ENCODE measurements around the gene SKP2. TPM values are rescaled to one million over a fixed set of nuclear protein-coding genes. Genes with fewer than 3 reads are reported as not detected.

SKP2 gene
- total RNA-seq, 1 donor from 2014 or later: 41.3 TPM

DNA sequence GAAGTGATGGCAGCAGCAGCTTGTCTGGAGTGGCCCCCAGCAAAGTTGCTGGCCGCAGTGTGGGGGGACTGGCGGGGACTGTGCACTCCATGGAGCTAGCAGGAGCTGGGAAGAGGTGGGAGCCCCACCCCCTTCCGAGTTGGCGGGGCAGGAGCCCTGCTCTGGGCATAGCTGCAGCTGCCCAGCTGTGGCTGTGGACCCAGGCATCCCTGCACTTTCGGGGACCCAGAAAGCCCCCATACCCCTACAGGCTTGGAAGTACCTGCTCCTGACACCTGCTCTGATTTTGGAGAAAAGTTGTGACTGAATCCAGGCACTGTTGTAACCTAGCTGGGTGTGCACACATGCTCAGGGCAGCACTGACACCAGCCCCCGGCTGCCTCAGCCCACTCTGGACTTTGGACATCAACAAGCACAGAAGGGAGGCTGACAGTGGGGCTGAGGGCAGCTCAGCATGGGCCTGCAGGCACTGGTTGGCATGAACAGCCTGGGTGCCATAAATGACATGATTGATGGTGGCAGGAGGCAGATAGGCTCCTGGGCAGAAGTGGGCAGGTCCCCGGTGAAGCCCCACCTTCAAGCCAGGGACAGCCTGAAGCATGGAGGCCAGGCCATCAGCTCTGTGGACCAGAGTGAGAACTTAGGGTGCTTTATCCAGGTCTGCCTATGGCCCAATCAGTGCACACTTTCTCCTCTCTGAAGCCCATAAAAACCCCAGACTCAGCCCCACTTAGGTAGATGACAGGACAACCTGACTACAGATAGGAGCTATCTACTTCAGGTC, 12.8 kb upstream of the SKP2 start:
- Mint-ChIP-seq H3K4me3 (ENCODE audit: unreplicated experiment) (no peak overlapping the region), H3K27me3 (ENCODE audit: unreplicated experiment) (peaks cover 6% of the 10 kb centered on the region), H3K36me3 (ENCODE audit: low read depth, unreplicated experiment) (peaks cover 20% of the 10 kb centered on the region), H3K27ac (ENCODE audit: unreplicated experiment) (no peak overlapping the region), H3K9me3 (ENCODE audit: unreplicated experiment) (no peaks in the 10 kb centered on the region), H3K4me1 (ENCODE audit: unreplicated experiment) (no peaks in the 10 kb centered on the region)
- TF ChIP-seq, protein P1, sequence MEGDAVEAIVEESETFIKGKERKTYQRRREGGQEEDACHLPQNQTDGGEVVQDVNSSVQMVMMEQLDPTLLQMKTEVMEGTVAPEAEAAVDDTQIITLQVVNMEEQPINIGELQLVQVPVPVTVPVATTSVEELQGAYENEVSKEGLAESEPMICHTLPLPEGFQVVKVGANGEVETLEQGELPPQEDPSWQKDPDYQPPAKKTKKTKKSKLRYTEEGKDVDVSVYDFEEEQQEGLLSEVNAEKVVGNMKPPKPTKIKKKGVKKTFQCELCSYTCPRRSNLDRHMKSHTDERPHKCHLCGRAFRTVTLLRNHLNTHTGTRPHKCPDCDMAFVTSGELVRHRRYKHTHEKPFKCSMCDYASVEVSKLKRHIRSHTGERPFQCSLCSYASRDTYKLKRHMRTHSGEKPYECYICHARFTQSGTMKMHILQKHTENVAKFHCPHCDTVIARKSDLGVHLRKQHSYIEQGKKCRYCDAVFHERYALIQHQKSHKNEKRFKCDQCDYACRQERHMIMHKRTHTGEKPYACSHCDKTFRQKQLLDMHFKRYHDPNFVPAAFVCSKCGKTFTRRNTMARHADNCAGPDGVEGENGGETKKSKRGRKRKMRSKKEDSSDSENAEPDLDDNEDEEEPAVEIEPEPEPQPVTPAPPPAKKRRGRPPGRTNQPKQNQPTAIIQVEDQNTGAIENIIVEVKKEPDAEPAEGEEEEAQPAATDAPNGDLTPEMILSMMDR (IDR thresholded peaks at IDR 0.05; ENCODE audit: unreplicated experiment): no peak
- no peak for DNase-seq (ENCODE audit: low spot score)

DNA sequence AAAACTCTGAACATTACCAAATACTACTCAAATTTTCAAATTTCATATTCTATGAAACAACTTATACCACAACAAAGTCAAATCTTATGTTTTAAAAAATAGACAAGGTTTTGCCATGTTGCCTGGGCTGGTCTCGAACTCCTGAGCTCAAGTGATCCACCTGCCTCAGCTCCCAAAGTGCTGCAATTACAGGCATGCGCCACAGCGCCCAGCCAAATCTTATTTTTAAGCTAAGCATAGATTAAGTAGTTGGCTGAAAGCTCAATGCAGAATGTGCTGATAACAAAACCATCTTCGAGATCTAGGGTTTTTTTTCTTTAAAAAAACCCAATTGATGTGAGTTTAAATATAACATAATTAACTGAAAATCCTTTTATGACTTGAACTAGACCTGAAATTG, 6.6 kb upstream of the SKP2 start:
- no peak overlapping the region for H3K4me3 Mint-ChIP-seq (ENCODE audit: unreplicated experiment)
- H3K9me3 Mint-ChIP-seq (ENCODE audit: unreplicated experiment): no peaks in the 10 kb centered on the region
- no peaks in the 10 kb centered on the region for H3K27me3 Mint-ChIP-seq (ENCODE audit: unreplicated experiment)
- H3K27ac Mint-ChIP-seq (ENCODE audit: unreplicated experiment): no peak overlapping the region
- TF ChIP-seq, protein P1 (IDR thresholded peaks at IDR 0.05; ENCODE audit: unreplicated experiment): no peak
- DNase-seq (ENCODE audit: low spot score): no peak
- no peaks in the 10 kb centered on the region for H3K4me1 Mint-ChIP-seq (ENCODE audit: unreplicated experiment)
- H3K36me3 Mint-ChIP-seq (ENCODE audit: low read depth, unreplicated experiment): peaks cover 4% of the 10 kb centered on the region

DNA sequence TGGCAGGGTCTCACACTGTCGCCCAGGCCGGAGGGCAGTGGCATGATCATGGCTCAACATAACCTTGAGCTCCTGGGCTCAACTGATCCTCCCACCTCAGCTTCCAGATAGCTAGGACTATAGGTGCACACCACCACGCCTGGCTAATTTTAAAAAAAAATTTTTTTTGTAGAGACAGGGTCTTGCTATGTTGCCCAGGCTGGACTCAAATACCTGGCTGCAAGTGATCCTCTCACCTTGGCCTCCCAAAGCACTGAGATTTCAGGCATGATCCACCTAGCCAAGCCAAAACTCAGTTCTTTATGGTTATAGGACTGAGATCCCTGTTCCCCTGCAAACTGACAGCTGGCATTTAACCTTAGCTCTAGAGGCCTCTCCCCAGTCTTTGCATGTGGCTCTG, 5.5 kb upstream of the SKP2 start:
- no peak overlapping the region for H3K27ac Mint-ChIP-seq (ENCODE audit: unreplicated experiment)
- H3K4me1 Mint-ChIP-seq (ENCODE audit: unreplicated experiment): no peaks in the 10 kb centered on the region
- no peaks in the 10 kb centered on the region for H3K27me3 Mint-ChIP-seq (ENCODE audit: unreplicated experiment)
- no peak for DNase-seq (ENCODE audit: low spot score)
- H3K9me3 Mint-ChIP-seq (ENCODE audit: unreplicated experiment): no peaks in the 10 kb centered on the region
- no peak overlapping the region for H3K4me3 Mint-ChIP-seq (ENCODE audit: unreplicated experiment)
- TF ChIP-seq, protein P1 (IDR thresholded peaks at IDR 0.05; ENCODE audit: unreplicated experiment): no peak
- H3K36me3 Mint-ChIP-seq (ENCODE audit: low read depth, unreplicated experiment): no peaks in the 10 kb centered on the region

DNA sequence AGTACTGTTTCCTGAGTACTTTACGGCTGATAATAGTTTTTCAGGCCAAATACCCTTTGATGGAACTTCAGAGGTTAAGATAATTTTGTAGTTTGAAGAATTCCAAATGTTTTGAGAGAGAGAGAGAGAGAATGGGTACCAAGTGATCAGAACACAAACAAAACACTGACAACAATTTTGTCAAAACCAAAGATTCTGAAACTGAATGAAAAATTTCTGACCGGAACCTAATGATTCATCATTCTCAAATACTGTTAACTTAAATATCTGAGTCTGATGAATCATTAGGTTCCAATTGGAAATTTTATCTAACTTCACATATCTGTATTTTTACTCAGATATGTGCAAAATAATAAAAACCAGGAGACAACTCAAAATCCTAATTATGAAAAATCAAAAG, 4.2 kb upstream of the SKP2 start:
- H3K27ac Mint-ChIP-seq (ENCODE audit: unreplicated experiment): no peak overlapping the region
- no peak overlapping the region for H3K4me3 Mint-ChIP-seq (ENCODE audit: unreplicated experiment)
- no peaks in the 10 kb centered on the region for H3K36me3 Mint-ChIP-seq (ENCODE audit: low read depth, unreplicated experiment)
- DNase-seq (ENCODE audit: low spot score): no peak
- no peaks in the 10 kb centered on the region for H3K27me3 Mint-ChIP-seq (ENCODE audit: unreplicated experiment)
- H3K9me3 Mint-ChIP-seq (ENCODE audit: unreplicated experiment): no peaks in the 10 kb centered on the region
- TF ChIP-seq, protein P1 (IDR thresholded peaks at IDR 0.05; ENCODE audit: unreplicated experiment): no peak
- peaks cover 7% of the 10 kb centered on the region for H3K4me1 Mint-ChIP-seq (ENCODE audit: unreplicated experiment)

DNA sequence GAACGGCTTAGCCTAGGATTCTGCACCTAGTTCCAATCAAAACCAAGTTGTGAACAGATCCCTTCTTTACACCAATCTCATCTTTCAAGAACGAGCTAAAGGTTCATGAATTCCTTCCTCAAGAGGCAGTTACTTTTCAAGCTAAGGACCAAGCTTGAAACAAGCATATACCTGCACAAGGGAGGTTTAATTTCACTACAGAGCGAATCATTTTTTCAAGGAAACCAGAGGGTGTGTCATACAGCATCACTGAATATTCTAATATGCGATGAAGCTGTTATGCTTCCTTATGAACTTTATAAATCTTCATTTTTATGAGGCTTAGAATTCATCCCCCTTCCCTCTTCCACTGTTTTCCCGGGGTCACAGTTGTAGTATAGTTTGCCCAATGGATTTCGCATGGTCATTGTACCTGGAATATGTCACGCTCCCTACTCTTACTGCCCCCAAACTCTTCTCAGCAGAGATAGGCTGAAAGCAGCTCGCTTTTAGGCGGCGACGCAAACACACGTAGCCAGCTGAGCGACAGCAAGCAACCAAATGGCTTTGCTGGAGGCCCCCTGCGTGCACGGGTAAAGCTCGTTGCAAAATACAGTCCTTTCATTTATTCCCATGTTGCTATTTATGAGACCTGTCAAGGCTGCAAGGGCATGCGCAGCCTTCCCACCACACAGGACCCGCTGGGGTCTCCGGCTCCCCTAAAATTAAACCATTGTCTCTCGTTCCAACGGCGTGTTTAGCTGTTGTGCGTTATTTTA, 1.1 kb upstream of the SKP2 start:
- peaks cover 2% of the 10 kb centered on the region for H3K27me3 Mint-ChIP-seq (ENCODE audit: unreplicated experiment)
- no peak overlapping the region for H3K27ac Mint-ChIP-seq (ENCODE audit: unreplicated experiment)
- H3K9me3 Mint-ChIP-seq (ENCODE audit: unreplicated experiment): no peaks in the 10 kb centered on the region
- peaks cover 16% of the 10 kb centered on the region for H3K4me1 Mint-ChIP-seq (ENCODE audit: unreplicated experiment)
- peak overlapping the region; percentile 94 for H3K4me3 Mint-ChIP-seq (ENCODE audit: unreplicated experiment)
- H3K36me3 Mint-ChIP-seq (ENCODE audit: low read depth, unreplicated experiment): peaks cover 8% of the 10 kb centered on the region
- TF ChIP-seq, protein P1 (IDR thresholded peaks at IDR 0.05; ENCODE audit: unreplicated experiment): no peak
- peak; percentile 38 for DNase-seq (ENCODE audit: low spot score)

All from endothelial cell (in vitro differentiated cells).